Immature natural killer cell (primary cell): Measurements from ENCODE around the gene KLRF1. TPM values are rescaled to one million over a fixed set of nuclear protein-coding genes. Genes with fewer than 3 reads are reported as not detected.

Experiments
- polyA plus RNA-seq, 3 donors: library from polyadenylated mRNA; unstranded; fragments of 300-500 nt; fragmentation: Illumina TruSeq; gene quantifications; one replicate each; pipeline ENCODE4 v1.2.3, GENCODE V29; 2021

KLRF1 gene
- polyA plus RNA-seq, 3 donors from 2014 or later = 1,026 to 1,807 (median 1,127) TPM

Other genes starting within 250 kb of the KLRF1 start
- gene KLRB1, start 219.6 kb upstream of the KLRF1 start, polyA plus RNA-seq = 100 to 1,000 TPM; 303 to 351 (median 347) TPM
- gene CLEC2D, start 157.8 kb upstream of the KLRF1 start, polyA plus RNA-seq = 10 to 100 TPM; 37.7 to 57.3 (median 38.7) TPM
- 1 to 10 TPM in 2 of 3 donors, not detected in 1; 1.2 to 3.5 TPM for gene CLECL1, start 94.4 kb upstream of the KLRF1 start, polyA plus RNA-seq
- 100 to 1,000 TPM; 142 to 434 (median 240) TPM for gene CD69, start 66.6 kb upstream of the KLRF1 start, polyA plus RNA-seq
- gene CLEC2B, start 41.9 kb downstream of the KLRF1 start, polyA plus RNA-seq = 100 to 1,000 TPM in 2 of 3 donors, 10 to 100 TPM in 1; 92.8 to 134 (median 130) TPM
- gene KLRF2, start 54.0 kb downstream of the KLRF1 start, polyA plus RNA-seq = 1 to 10 TPM in 1 of 3 donors, under 1 TPM in 1, not detected in 1; 0.94 to 3.4 TPM
- not detected for gene CLEC2A, start 104.9 kb downstream of the KLRF1 start, polyA plus RNA-seq
- 1 to 10 TPM; 2.9 to 5.6 (median 4.3) TPM for gene CLEC12A, start 143.9 kb downstream of the KLRF1 start, polyA plus RNA-seq
- 1 to 10 TPM in 1 of 3 donors, under 1 TPM in 1, not detected in 1; 0.47 to 2.0 TPM for gene CLEC1B, start 171.6 kb downstream of the KLRF1 start, polyA plus RNA-seq
- gene CLEC12B, start 183.1 kb downstream of the KLRF1 start, polyA plus RNA-seq = under 1 TPM in 1 of 3 donors, not detected in 2; 0.67 TPM
- under 1 TPM in 1 of 3 donors, not detected in 2; 0.99 TPM for gene CLEC9A, start 203.2 kb downstream of the KLRF1 start, polyA plus RNA-seq